Thyroid gland (tissue), 4 donors: ENCODE measurements around the gene LMTK3. TPM values are rescaled to one million over a fixed set of nuclear protein-coding genes. Genes with fewer than 3 reads are reported as not detected.
A peak's percentile ranks its signal among the peaks of the same experiment; 100 is the strongest.

Source experiments
- DNase-seq, 2 donors: peaks; one replicate each; pipeline ENCODE4 v3.0.0-alpha.2; 2019
- H3K27ac ChIP-seq, 3 donors: fragments of 200-600 bp; sonication (generic); 1 replicate in 2 of 3; 2 replicates in 1 of 3; pipeline ENCODE4 v1.5.1; 2016 to 2019; ENCODE audit warnings: mild to moderate bottlenecking in 1 of 3, moderate library complexity in 1 of 3
- H3K27me3 ChIP-seq: fragments of 200-600 bp; sonication (generic); one replicate; pipeline ENCODE4 v1.5.1; 2019
- H3K36me3 ChIP-seq, 2 donors: fragments of 200-600 bp; sonication (generic); one replicate each; pipeline ENCODE4 v1.5.1; 2016 to 2019
- H3K4me1 ChIP-seq, 2 donors: fragments of 200-600 bp; sonication (generic); one replicate each; pipeline ENCODE4 v1.5.1; 2017 to 2019
- H3K4me3 ChIP-seq, 3 donors: fragments of 200-600 bp; sonication (generic); replicated peaks in 1 of 3; 1 replicate in 2 of 3; 2 replicates in 1 of 3; pipeline ENCODE4 v1.5.1; 2016; ENCODE audit warnings: mild to moderate bottlenecking in 1 of 3
- H3K9me3 ChIP-seq: fragments of 200-600 bp; sonication (generic); one replicate; pipeline ENCODE4 v1.5.1; 2017
- CTCF ChIP-seq, 6 experiments: fragments of 200-600 bp in 3 of 6; fragments of 450-650 bp in 3 of 6; sonication (generic) in 3 of 6; IDR thresholded peaks; one replicate each; pipeline ENCODE4 v1.5.1; 2016 to 2019; ENCODE audit warnings: antibody characterized with exemption in 6 of 6, mild to moderate bottlenecking in 2 of 6, inconsistent platforms in 1 of 6, moderate library complexity in 1 of 6
- POLR2A ChIP-seq, 2 donors: fragments of 450-650 bp; IDR thresholded peaks; one replicate each; pipeline ENCODE4 v1.6.1; 2017; ENCODE audit warnings: antibody characterized with exemption in 2 of 2, mild to moderate bottlenecking in 2 of 2, moderate library complexity in 1 of 2
- WGBS, 2 donors: methylation state at CpG; one replicate each; pipeline ENCODE4 v1.1.5; 2017; 5-methylcytosine and 5-hydroxymethylcytosine counted together
- intact Hi-C: fragments of 100-400 bp; cut with DNase I; formaldehyde crosslinking; loops from one replicate; pipeline ENCODE4 v1.15.1; 2023
- total RNA-seq, 4 donors: library from RNA; depleted of rRNA; stranded (reverse); fragments of >200 nt; gene quantifications; one replicate each; pipeline ENCODE4 v1.2.3, GENCODE V29; 2016

Gene LMTK3
- total RNA-seq, 4 donors from 2014 or later = 3.0 to 7.1 (median 4.6) TPM

- Histone ChIP-seq H3K27me3 (no peaks in the 10 kb centered on the region), H3K4me3 (no peak overlapping the region), H3K4me1 (peaks cover 28 to 38% of the 10 kb centered on the region in 2 donors), H3K27ac (peak overlapping the region in 2 of 3 donors; percentile 21 to 24), H3K9me3 (no peaks in the 10 kb centered on the region), H3K36me3 (peaks cover 72 to 76% of the 10 kb centered on the region in 2 donors)
- intact Hi-C loops = no loop called here
- no peak for DNase-seq
- no peak for TF ChIP-seq CTCF (IDR thresholded peaks at IDR 0.05)
- TF ChIP-seq POLR2A (IDR thresholded peaks at IDR 0.05) = no peak
- WGBS, 2 donors = 90 to 96% methylated on average over 15 to 16 of the region's 17 CpGs
Measured at GRCh38 chr19:48475369-48476068, 36.1 kb downstream of the LMTK3 start.

GRCh38 chr19:48474084-48474592 lies 37.5 kb downstream of the LMTK3 start:
- no peaks in the 10 kb centered on the region for H3K27me3 ChIP-seq
- no peak for DNase-seq
- H3K9me3 ChIP-seq = no peaks in the 10 kb centered on the region
- 90 to 96% methylated on average over 7 to 12 of the region's 16 CpGs for WGBS, 2 donors
- intact Hi-C loops = no loop called here
- H3K27ac ChIP-seq = peak overlapping the region; percentile 68 to 71 (median 69)
- H3K4me1 ChIP-seq = peaks cover 36 to 46% of the 10 kb centered on the region in 2 donors
- H3K4me3 ChIP-seq = no peak overlapping the region
- TF ChIP-seq POLR2A (IDR thresholded peaks at IDR 0.05) = no peak
- TF ChIP-seq CTCF (IDR thresholded peaks at IDR 0.05) = no peak
- H3K36me3 ChIP-seq = peaks cover 72% of the 10 kb centered on the region in 2 donors

GRCh38 chr19:48473161-48473966 lies 38.3 kb downstream of the LMTK3 start:
- 71 to 74% methylated on average over 10 to 11 of the region's 14 CpGs for WGBS, 2 donors
- intact Hi-C loops = no loop called here
- H3K9me3 ChIP-seq = no peaks in the 10 kb centered on the region

GRCh38 chr19:48471836-48472235 lies 39.8 kb downstream of the LMTK3 start:
- peaks cover 58 to 60% of the 10 kb centered on the region in 2 donors for H3K36me3 ChIP-seq
- WGBS, 2 donors = 18 to 63% methylated on average over 4 of the region's 4 CpGs

More at GRCh38 chr19:48473161-48473966, 38.3 kb downstream of the LMTK3 start:
- TF ChIP-seq CTCF (IDR thresholded peaks at IDR 0.05) (no peak), POLR2A (IDR thresholded peaks at IDR 0.05) (no peak)
- H3K36me3 ChIP-seq = peaks cover 64 to 69% of the 10 kb centered on the region in 2 donors
- H3K27me3 ChIP-seq = no peaks in the 10 kb centered on the region
- peak overlapping the region; percentile 68 to 71 (median 69) for H3K27ac ChIP-seq
- H3K4me1 ChIP-seq = peaks cover 38 to 46% of the 10 kb centered on the region in 2 donors
- no peak overlapping the region for H3K4me3 ChIP-seq
- peak; percentile 92 to 95 for DNase-seq

More at GRCh38 chr19:48471836-48472235, 39.8 kb downstream of the LMTK3 start:
- H3K4me3 ChIP-seq = no peak overlapping the region
- peak; percentile 64 to 73 for DNase-seq
- intact Hi-C loops = no loop called here
- TF ChIP-seq POLR2A (IDR thresholded peaks at IDR 0.05) = no peak
- no peak for TF ChIP-seq CTCF (IDR thresholded peaks at IDR 0.05)
- no peaks in the 10 kb centered on the region for H3K27me3 ChIP-seq
- H3K4me1 ChIP-seq = peaks cover 41 to 46% of the 10 kb centered on the region in 2 donors
- no peaks in the 10 kb centered on the region for H3K9me3 ChIP-seq
- peak overlapping the region; percentile 47 to 69 (median 65) for H3K27ac ChIP-seq
